ENCODE measurements around the gene KLHL26.

GRCh38 chr19:18610556-18611326 lies 26.1 kb upstream of the KLHL26 start:
- no peak for TF ChIP-seq CTCF (IDR thresholded peaks at IDR 0.05)
- no peak for TF ChIP-seq EP300 (IDR thresholded peaks at IDR 0.05; ENCODE audit: low read depth)
- no peak for TF ChIP-seq POLR2A (IDR thresholded peaks at IDR 0.05)
- TF ChIP-seq POLR2AphosphoS5 (IDR thresholded peaks at IDR 0.05), result no peak

Measured in transverse colon (tissue), 4 donors.